NB4 (cell line): ENCODE measurements around the gene DMGDH.

Source experiments
- DNase-seq: peaks from one replicate; pipeline ENCODE4 v3.0.0; 2010; ENCODE audit warnings: low read depth
- H3K4me3 ChIP-seq: one replicate; pipeline ENCODE4 v1.5.1; 2011; ENCODE audit warnings: mild to moderate bottlenecking, low read depth, low read length, moderate library complexity
- MAX ChIP-seq: IDR thresholded peaks from 2 replicates; pipeline ENCODE4 v1.6.1; 2011; ENCODE audit warnings: low read depth, low read length
- MYC ChIP-seq: IDR thresholded peaks from 2 replicates; pipeline ENCODE4 v1.6.1; 2011; ENCODE audit warnings: low read depth, low read length
- POLR2A ChIP-seq: IDR thresholded peaks from 2 replicates; pipeline ENCODE4 v1.6.1; 2011; ENCODE audit warnings: mild to moderate bottlenecking; ENCODE audit not compliant: insufficient read length; ENCODE audit errors: extremely low read depth
- TF ChIP-seq, protein P1 (sequence below): IDR thresholded peaks from one replicate; pipeline ENCODE4 v1.5.1; 2012; ENCODE audit warnings: low read depth, low read length

Gene DMGDH

DNA sequence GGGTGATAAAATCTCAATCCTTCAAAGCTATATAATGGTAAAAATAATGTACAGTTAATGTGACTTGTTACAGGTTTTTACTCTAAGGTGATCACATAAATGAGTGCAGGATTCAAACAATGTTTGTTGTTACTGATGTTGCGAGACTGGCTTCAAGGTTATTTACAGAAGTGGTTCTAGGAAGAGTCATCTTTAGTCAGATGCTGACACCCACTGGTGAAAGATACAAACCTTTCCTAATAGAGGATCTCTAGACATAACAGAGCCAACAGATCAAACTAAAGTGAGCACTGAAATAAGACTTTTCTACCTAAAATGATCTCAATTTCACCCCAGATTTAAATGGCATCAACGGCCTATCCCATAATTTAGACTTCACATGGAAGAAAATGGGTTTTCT is 104.6 kb downstream of the DMGDH start:
- no peak overlapping the region for H3K4me3 ChIP-seq
- peak; percentile 75 for DNase-seq
- TF ChIP-seq MYC (no peak), MAX (no peak)
- TF ChIP-seq, protein P1, sequence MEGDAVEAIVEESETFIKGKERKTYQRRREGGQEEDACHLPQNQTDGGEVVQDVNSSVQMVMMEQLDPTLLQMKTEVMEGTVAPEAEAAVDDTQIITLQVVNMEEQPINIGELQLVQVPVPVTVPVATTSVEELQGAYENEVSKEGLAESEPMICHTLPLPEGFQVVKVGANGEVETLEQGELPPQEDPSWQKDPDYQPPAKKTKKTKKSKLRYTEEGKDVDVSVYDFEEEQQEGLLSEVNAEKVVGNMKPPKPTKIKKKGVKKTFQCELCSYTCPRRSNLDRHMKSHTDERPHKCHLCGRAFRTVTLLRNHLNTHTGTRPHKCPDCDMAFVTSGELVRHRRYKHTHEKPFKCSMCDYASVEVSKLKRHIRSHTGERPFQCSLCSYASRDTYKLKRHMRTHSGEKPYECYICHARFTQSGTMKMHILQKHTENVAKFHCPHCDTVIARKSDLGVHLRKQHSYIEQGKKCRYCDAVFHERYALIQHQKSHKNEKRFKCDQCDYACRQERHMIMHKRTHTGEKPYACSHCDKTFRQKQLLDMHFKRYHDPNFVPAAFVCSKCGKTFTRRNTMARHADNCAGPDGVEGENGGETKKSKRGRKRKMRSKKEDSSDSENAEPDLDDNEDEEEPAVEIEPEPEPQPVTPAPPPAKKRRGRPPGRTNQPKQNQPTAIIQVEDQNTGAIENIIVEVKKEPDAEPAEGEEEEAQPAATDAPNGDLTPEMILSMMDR = no peak

- no peak for DNase-seq
- H3K4me3 ChIP-seq = no peak overlapping the region
- TF ChIP-seq MAX (no peak), MYC (no peak), POLR2A (no peak)
- TF ChIP-seq, protein P1 = no peak
Measured at GRCh38 chr5:78961743-78962142, 107.7 kb downstream of the DMGDH start.

GRCh38 chr5:78959767-78960166 is 109.7 kb downstream of the DMGDH start:
- no peak for TF ChIP-seq MYC
- TF ChIP-seq, protein P1 = no peak
- no peak for TF ChIP-seq POLR2A
- no peak for TF ChIP-seq MAX

GRCh38 chr5:78958672-78959445 is 110.6 kb downstream of the DMGDH start:
- no peak overlapping the region for H3K4me3 ChIP-seq
- DNase-seq = no peak
- TF ChIP-seq MAX (no peak), MYC (no peak), POLR2A (no peak)
- TF ChIP-seq, protein P1 = no peak

More at GRCh38 chr5:78959767-78960166, 109.7 kb downstream of the DMGDH start:
- no peak for DNase-seq
- no peak overlapping the region for H3K4me3 ChIP-seq

- no peak overlapping the region for H3K4me3 ChIP-seq
- no peak for TF ChIP-seq MAX
- DNase-seq = no peak
Measured at GRCh38 chr5:78956901-78957300, 112.6 kb downstream of the DMGDH start.

GRCh38 chr5:78953092-78953800 is 116.2 kb downstream of the DMGDH start:
- no peak overlapping the region for H3K4me3 ChIP-seq
- TF ChIP-seq POLR2A = no peak
- TF ChIP-seq MAX = no peak
- TF ChIP-seq, protein P1 = no peak
- TF ChIP-seq MYC = no peak
- no peak for DNase-seq
